K562 (cell line): ENCODE data around the gene LRRC8E. TPM values are rescaled to one million over a fixed set of nuclear protein-coding genes. Genes with fewer than 3 reads are reported as not detected.

Source experiments
- ETV1 ChIP-seq: fragments of 450-650 bp; conservative IDR thresholded peaks from 2 replicates; pipeline ENCODE4 v1.6.1; 2016; ENCODE audit warnings: missing genetic modification characterization, control low read depth, low read depth, missing compliant biosample characterization
- GABPA ChIP-seq: fragments of 200-800 bp; sonication (Bioruptor generic); conservative IDR thresholded peaks from 2 replicates; pipeline ENCODE4 v1.6.1; 2016; ENCODE audit warnings: low read depth, missing genetic modification characterization, missing compliant biosample characterization
- KAT7 ChIP-seq: sonication (generic); formaldehyde crosslinking; IDR thresholded peaks from 2 replicates; pipeline ENCODE4 v1.8.0; 2022; ENCODE audit warnings: missing genetic modification reagents, mild to moderate bottlenecking, borderline replicate concordance
- MYC ChIP-seq, 2 experiments: fragments of 250-450 bp in 1 of 2; sonication (Bioruptor Pico) in 1 of 2; IDR thresholded peaks; 2 replicates each; pipeline versions ENCODE4 v1.5.1 to v1.6.1; 2012 to 2021; ENCODE audit warnings: low read depth in 2 of 2, borderline replicate concordance in 1 of 2, improper control_type of control experiment in 1 of 2, low read length in 1 of 2, mild to moderate bottlenecking in 1 of 2, moderate library complexity in 1 of 2
- PHF8 ChIP-seq: fragments of 200-600 bp; sonication (generic); IDR thresholded peaks from 2 replicates; pipeline ENCODE4 v1.6.1; 2012; ENCODE audit warnings: mixed run types, mild to moderate bottlenecking, inconsistent platforms, low read length, moderate library complexity, borderline replicate concordance
- POLR2AphosphoS5 ChIP-seq: IDR thresholded peaks from 2 replicates; pipeline ENCODE4 v1.6.1; 2011; ENCODE audit warnings: mild to moderate bottlenecking, low read depth, low read length, moderate library complexity; ENCODE audit not compliant: control insufficient read depth, insufficient read depth
- POLR3A ChIP-seq: IDR thresholded peaks from 2 replicates; pipeline ENCODE4 v1.6.1; 2011; ENCODE audit warnings: borderline replicate concordance, mild to moderate bottlenecking, moderate library complexity; ENCODE audit not compliant: insufficient read length, insufficient read depth; ENCODE audit errors: extremely low read depth
- RBFOX2 ChIP-seq: fragments of 200-400 bp; formaldehyde crosslinking; IDR thresholded peaks from 2 replicates; pipeline ENCODE4 v1.6.1; 2017; ENCODE audit warnings: low read depth, mild to moderate bottlenecking, low read length, moderate library complexity
- RBM17 ChIP-seq: fragments of 200-400 bp; formaldehyde crosslinking; IDR thresholded peaks from 2 replicates; pipeline ENCODE4 v1.6.1; 2017; ENCODE audit warnings: low read depth, mild to moderate bottlenecking, low read length, borderline replicate concordance
- SMAD4 ChIP-seq: fragments of 250-450 bp; sonication (Bioruptor Pico); conservative IDR thresholded peaks from 2 replicates; pipeline ENCODE4 v1.8.0; 2021; ENCODE audit warnings: inconsistent platforms, mild to moderate bottlenecking, moderate library complexity
- ZNF696 ChIP-seq: fragments of 250-450 bp; sonication (Bioruptor Pico); conservative IDR thresholded peaks from 2 replicates; pipeline ENCODE4 v1.4.0; 2020; ENCODE audit warnings: mild to moderate bottlenecking, moderate library complexity
- polyA plus RNA-seq, 8 experiments: library from polyadenylated mRNA; depleted of rRNA in 4 of 8; stranded (reverse) in 5 of 8; unstranded in 3 of 8; fragments of >200 nt; fragmentation: Nextera tagmentation in 2 of 8; fragmentation: Illumina TruSeq in 1 of 8; extraction: Ambion mirVana in 2 of 8; extraction: Trizol in 1 of 8; gene quantifications; 2 replicates each; pipeline versions ENCODE4 v1.2.1 to v1.2.3, GENCODE V29; 2011 to 2014; ENCODE audit warnings: inconsistent platforms in 1 of 8, missing spikeins in 1 of 8
- total RNA-seq, 7 experiments: library from RNA; depleted of rRNA in 6 of 7; stranded (reverse); fragments of >200 nt in 6 of 7; fragmentation: Illumina TruSeq in 2 of 7; extraction: Trizol in 2 of 7; gene quantifications; 2 replicates each; pipeline versions ENCODE4 v1.2.1 to v1.2.3, GENCODE V29; 2011 to 2021; ENCODE audit warnings: low replicate concordance in 1 of 7
- TF ChIP-seq, protein P1 (sequence below): fragments of 250-450 bp; sonication (Bioruptor Pico); IDR thresholded peaks from 2 replicates; pipeline ENCODE4 v1.4.0; 2020
- TF ChIP-seq, protein P2 (sequence below): fragments of 450-650 bp; conservative IDR thresholded peaks from 2 replicates; pipeline ENCODE4 v1.6.1; 2016; ENCODE audit warnings: missing genetic modification characterization, low read depth, mild to moderate bottlenecking, control low read depth, missing compliant biosample characterization
- TF ChIP-seq, protein P3 (sequence below): fragments of 450-650 bp; IDR thresholded peaks from one replicate; pipeline ENCODE4 v1.6.1; 2018; ENCODE audit warnings: mild to moderate bottlenecking, moderate library complexity; ENCODE audit not compliant: partially characterized antibody

The LRRC8E gene
- total and polyA plus RNA-seq, 9 of the 15 experiments (the other 6 are each of a cell fraction or from before 2014, with no cell fraction given), result 0.08 to 5.7 (median 3.5) TPM; not detected in 1

DNA sequence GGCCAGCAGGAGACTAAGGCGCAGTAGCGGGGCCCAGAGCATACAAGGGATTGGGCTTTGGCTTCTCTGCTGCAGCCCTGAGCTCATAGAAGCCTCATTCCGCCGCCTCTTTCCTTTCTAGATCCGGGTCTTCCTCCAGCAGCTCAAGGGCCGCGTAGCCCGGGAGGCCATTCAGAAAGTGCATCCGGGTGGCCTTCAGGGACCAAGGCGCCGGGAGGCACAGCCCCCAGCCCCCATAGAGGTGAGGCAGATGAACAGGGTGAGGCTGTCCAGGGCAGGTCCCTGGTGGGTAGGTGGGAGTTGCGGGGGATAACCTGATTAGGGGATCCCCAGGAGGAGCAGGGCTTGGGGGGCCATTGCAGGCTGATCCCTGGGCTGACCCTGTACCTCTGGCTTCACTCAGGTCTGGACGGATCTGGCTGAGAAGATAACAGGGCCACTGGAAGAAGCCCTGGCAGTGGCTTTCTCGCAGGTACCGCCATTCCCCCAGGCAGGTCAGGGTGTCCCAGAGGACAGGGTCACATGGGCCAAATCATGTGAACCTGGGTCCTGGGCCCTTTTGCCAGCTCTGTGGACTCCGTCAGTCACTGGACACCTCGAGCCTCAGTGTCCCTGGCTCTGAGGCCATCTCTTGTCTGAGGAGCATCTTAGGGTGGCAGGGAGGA is 33.1 kb downstream of the LRRC8E start (continued):
- TF ChIP-seq, protein P1, sequence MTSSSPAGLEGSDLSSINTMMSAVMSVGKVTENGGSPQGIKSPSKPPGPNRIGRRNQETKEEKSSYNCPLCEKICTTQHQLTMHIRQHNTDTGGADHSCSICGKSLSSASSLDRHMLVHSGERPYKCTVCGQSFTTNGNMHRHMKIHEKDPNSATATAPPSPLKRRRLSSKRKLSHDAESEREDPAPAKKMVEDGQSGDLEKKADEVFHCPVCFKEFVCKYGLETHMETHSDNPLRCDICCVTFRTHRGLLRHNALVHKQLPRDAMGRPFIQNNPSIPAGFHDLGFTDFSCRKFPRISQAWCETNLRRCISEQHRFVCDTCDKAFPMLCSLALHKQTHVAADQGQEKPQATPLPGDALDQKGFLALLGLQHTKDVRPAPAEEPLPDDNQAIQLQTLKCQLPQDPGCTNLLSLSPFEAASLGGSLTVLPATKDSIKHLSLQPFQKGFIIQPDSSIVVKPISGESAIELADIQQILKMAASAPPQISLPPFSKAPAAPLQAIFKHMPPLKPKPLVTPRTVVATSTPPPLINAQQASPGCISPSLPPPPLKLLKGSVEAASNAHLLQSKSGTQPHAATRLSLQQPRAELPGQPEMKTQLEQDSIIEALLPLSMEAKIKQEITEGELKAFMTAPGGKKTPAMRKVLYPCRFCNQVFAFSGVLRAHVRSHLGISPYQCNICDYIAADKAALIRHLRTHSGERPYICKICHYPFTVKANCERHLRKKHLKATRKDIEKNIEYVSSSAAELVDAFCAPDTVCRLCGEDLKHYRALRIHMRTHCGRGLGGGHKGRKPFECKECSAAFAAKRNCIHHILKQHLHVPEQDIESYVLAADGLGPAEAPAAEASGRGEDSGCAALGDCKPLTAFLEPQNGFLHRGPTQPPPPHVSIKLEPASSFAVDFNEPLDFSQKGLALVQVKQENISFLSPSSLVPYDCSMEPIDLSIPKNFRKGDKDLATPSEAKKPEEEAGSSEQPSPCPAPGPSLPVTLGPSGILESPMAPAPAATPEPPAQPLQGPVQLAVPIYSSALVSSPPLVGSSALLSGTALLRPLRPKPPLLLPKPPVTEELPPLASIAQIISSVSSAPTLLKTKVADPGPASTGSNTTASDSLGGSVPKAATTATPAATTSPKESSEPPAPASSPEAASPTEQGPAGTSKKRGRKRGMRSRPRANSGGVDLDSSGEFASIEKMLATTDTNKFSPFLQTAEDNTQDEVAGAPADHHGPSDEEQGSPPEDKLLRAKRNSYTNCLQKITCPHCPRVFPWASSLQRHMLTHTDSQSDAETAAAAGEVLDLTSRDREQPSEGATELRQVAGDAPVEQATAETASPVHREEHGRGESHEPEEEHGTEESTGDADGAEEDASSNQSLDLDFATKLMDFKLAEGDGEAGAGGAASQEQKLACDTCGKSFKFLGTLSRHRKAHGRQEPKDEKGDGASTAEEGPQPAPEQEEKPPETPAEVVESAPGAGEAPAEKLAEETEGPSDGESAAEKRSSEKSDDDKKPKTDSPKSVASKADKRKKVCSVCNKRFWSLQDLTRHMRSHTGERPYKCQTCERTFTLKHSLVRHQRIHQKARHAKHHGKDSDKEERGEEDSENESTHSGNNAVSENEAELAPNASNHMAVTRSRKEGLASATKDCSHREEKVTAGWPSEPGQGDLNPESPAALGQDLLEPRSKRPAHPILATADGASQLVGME, result no peak
- 0 out of 2 replicates have a peak, but pooled peaks have one; percentile 5 for TF ChIP-seq SMAD4
- peak; percentile 51; the same call in 1 of the 2 replicates for TF ChIP-seq RBFOX2
- no peak for TF ChIP-seq ZNF696 (CRISPR knock-in tag)
- TF ChIP-seq, protein P2, sequence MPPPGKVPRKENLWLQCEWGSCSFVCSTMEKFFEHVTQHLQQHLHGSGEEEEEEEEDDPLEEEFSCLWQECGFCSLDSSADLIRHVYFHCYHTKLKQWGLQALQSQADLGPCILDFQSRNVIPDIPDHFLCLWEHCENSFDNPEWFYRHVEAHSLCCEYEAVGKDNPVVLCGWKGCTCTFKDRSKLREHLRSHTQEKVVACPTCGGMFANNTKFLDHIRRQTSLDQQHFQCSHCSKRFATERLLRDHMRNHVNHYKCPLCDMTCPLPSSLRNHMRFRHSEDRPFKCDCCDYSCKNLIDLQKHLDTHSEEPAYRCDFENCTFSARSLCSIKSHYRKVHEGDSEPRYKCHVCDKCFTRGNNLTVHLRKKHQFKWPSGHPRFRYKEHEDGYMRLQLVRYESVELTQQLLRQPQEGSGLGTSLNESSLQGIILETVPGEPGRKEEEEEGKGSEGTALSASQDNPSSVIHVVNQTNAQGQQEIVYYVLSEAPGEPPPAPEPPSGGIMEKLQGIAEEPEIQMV (tag), result no peak
- TF ChIP-seq MYC (IDR thresholded peaks at IDR 0.05; ENCODE audit: low read depth, low read length), result no peak
- peak; percentile 49; the same call in 1 of the 2 replicates for TF ChIP-seq MYC (CRISPR knock-in tag; IDR thresholded peaks at IDR 0.05; ENCODE audit: borderline replicate concordance, low read depth)
- TF ChIP-seq RBM17, result no peak
- TF ChIP-seq ETV1 (tag), result peak; percentile 51; the same call in 1 of the 2 replicates
- TF ChIP-seq POLR3A, result no peak
- TF ChIP-seq POLR2AphosphoS5, result no peak
- TF ChIP-seq PHF8, result peak; percentile 2; the same call in 1 of the 2 replicates
- peak; percentile 68 for TF ChIP-seq GABPA (tag)
- TF ChIP-seq KAT7 (CRISPR knock-in tag), result no peak
- TF ChIP-seq, protein P3, sequence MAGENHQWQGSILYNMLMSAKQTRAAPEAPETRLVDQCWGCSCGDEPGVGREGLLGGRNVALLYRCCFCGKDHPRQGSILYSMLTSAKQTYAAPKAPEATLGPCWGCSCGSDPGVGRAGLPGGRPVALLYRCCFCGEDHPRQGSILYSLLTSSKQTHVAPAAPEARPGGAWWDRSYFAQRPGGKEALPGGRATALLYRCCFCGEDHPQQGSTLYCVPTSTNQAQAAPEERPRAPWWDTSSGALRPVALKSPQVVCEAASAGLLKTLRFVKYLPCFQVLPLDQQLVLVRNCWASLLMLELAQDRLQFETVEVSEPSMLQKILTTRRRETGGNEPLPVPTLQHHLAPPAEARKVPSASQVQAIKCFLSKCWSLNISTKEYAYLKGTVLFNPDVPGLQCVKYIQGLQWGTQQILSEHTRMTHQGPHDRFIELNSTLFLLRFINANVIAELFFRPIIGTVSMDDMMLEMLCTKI, result no peak
